ENCODE results near the gene GPC1.

GPC1 gene

GRCh38 chr2:240444464-240444863, 9.0 kb downstream of the GPC1 start:
- H4K20me1 ChIP-seq (ENCODE audit: insufficient read depth, low read length), result no peaks in the 10 kb centered on the region
- no peaks in the 10 kb centered on the region for H3F3A ChIP-seq (ENCODE audit: insufficient read depth, low read length)
- no peaks in the 10 kb centered on the region for H3K36me3 ChIP-seq (ENCODE audit: insufficient read depth, low read length)
- no peaks in the 10 kb centered on the region for H3K9me2 ChIP-seq (ENCODE audit: low read depth, low read length)
- no peak overlapping the region for H3K4me2 ChIP-seq (ENCODE audit: low read length)
- no peaks in the 10 kb centered on the region for H3K4me1 ChIP-seq (ENCODE audit: insufficient read depth, low read length, severe bottlenecking)
- H3K4me3 ChIP-seq (ENCODE audit: low read depth, low read length, poor library complexity, severe bottlenecking), result no peak overlapping the region
- no peaks in the 10 kb centered on the region for H3K9me3 ChIP-seq (ENCODE audit: low read length)
- TF ChIP-seq CTCF (IDR thresholded peaks at IDR 0.05; ENCODE audit: low read length) (no peak), EZH2 (IDR thresholded peaks at IDR 0.05; ENCODE audit: borderline replicate concordance, low read length) (no peak)
- no peaks in the 10 kb centered on the region for H3K79me2 ChIP-seq (ENCODE audit: insufficient read depth, low read length)
- no peak overlapping the region for H2AFZ ChIP-seq (ENCODE audit: low read length)
- H3K27ac ChIP-seq (ENCODE audit: low read depth, low read length, poor library complexity, severe bottlenecking), result no peak overlapping the region
- no peak overlapping the region for H3K9ac ChIP-seq (ENCODE audit: low read length)
- peaks cover 3% of the 10 kb centered on the region; the same call in 1 of the 2 replicates for H3K27me3 ChIP-seq (ENCODE audit: insufficient read depth, low read length)

- no peaks in the 10 kb centered on the region for H3K9me3 ChIP-seq (ENCODE audit: low read length)
- H3F3A ChIP-seq (ENCODE audit: insufficient read depth, low read length), result no peaks in the 10 kb centered on the region
- peaks cover 5% of the 10 kb centered on the region; the same call in 1 of the 2 replicates for H3K27me3 ChIP-seq (ENCODE audit: insufficient read depth, low read length)
- H3K4me1 ChIP-seq (ENCODE audit: insufficient read depth, low read length, severe bottlenecking), result no peaks in the 10 kb centered on the region
- H4K20me1 ChIP-seq (ENCODE audit: insufficient read depth, low read length), result no peaks in the 10 kb centered on the region
- H3K36me3 ChIP-seq (ENCODE audit: insufficient read depth, low read length), result no peaks in the 10 kb centered on the region
- H3K27ac ChIP-seq (ENCODE audit: low read depth, low read length, poor library complexity, severe bottlenecking), result no peak overlapping the region
- H2AFZ ChIP-seq (ENCODE audit: low read length), result no peak overlapping the region
- no peak overlapping the region for H3K9ac ChIP-seq (ENCODE audit: low read length)
- H3K4me2 ChIP-seq (ENCODE audit: low read length), result no peak overlapping the region
- no peaks in the 10 kb centered on the region for H3K79me2 ChIP-seq (ENCODE audit: insufficient read depth, low read length)
- no peak overlapping the region for H3K4me3 ChIP-seq (ENCODE audit: low read depth, low read length, poor library complexity, severe bottlenecking)
- TF ChIP-seq CTCF (IDR thresholded peaks at IDR 0.05; ENCODE audit: low read length) (no peak), EZH2 (IDR thresholded peaks at IDR 0.05; ENCODE audit: borderline replicate concordance, low read length) (no peak)
- H3K9me2 ChIP-seq (ENCODE audit: low read depth, low read length), result no peaks in the 10 kb centered on the region
Observed at GRCh38 chr2:240445961-240446663, 10.6 kb downstream of the GPC1 start.

GRCh38 chr2:240446664-240447175, 11.3 kb downstream of the GPC1 start:
- Histone ChIP-seq H3K9ac (ENCODE audit: low read length) (no peak overlapping the region), H3K9me3 (ENCODE audit: low read length) (no peaks in the 10 kb centered on the region), H3K36me3 (ENCODE audit: insufficient read depth, low read length) (no peaks in the 10 kb centered on the region), H3K27ac (ENCODE audit: low read depth, low read length, poor library complexity, severe bottlenecking) (no peak overlapping the region), H3K4me1 (ENCODE audit: insufficient read depth, low read length, severe bottlenecking) (no peaks in the 10 kb centered on the region), H3K4me3 (ENCODE audit: low read depth, low read length, poor library complexity, severe bottlenecking) (no peak overlapping the region), H4K20me1 (ENCODE audit: insufficient read depth, low read length) (no peaks in the 10 kb centered on the region), H3K4me2 (ENCODE audit: low read length) (no peak overlapping the region), H3F3A (ENCODE audit: insufficient read depth, low read length) (no peaks in the 10 kb centered on the region), H3K27me3 (ENCODE audit: insufficient read depth, low read length) (peaks cover 6% of the 10 kb centered on the region; the same call in 1 of the 2 replicates), H2AFZ (ENCODE audit: low read length) (no peak overlapping the region), H3K79me2 (ENCODE audit: insufficient read depth, low read length) (no peaks in the 10 kb centered on the region), H3K9me2 (ENCODE audit: low read depth, low read length) (no peaks in the 10 kb centered on the region)
- TF ChIP-seq EZH2 (IDR thresholded peaks at IDR 0.05; ENCODE audit: borderline replicate concordance, low read length) (no peak), CTCF (IDR thresholded peaks at IDR 0.05; ENCODE audit: low read length) (no peak)
